NCI-H1930 (cell line): ENCODE results near the gene BPIFB3.

Source experiments
- DNase-seq, 2 experiments: peaks; one replicate each; lab custom pipeline; 2025; lab: John Stamatoyannopoulos, UW

BPIFB3 gene, protein sequence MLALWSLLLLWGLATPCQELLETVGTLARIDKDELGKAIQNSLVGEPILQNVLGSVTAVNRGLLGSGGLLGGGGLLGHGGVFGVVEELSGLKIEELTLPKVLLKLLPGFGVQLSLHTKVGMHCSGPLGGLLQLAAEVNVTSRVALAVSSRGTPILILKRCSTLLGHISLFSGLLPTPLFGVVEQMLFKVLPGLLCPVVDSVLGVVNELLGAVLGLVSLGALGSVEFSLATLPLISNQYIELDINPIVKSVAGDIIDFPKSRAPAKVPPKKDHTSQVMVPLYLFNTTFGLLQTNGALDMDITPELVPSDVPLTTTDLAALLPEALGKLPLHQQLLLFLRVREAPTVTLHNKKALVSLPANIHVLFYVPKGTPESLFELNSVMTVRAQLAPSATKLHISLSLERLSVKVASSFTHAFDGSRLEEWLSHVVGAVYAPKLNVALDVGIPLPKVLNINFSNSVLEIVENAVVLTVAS

DNA sequence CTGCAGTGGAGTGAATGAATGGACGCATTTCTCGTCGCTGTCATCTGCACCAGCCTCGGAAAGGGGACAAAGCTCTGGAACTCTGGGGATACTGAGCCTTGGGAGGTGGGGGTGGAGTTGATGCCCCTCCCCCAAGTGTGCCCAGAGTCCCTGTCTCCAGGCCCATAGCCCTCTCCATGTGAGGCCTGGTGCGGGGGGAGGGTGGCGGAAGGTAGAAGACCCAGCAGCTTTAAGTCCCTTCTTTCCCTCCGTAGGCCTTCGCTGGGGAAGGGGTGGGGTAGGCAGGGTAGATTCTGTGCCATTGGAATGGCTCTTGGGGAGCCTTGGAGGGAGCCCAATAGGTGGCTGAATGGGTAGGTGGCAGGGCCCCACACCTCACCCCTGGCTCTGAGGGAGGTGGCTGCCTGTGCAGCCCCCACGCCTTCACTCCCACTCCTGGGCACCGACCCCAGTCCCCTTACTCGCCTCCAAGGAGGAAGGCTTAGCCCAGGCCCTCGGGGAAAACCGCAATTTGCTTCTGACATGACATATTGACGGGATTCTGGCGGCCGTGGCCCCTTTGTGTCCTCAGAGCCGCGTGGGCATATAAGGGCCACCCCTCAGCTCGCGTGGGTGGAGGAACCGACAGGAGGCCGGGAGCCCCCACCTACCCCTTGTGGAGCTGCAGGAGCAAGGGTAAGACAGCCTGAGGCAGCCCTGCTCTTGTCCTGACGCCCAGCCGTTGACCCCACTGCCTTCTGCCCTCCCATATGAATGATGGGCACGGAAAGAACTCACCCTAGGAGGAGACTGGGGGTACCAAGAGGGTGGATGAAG is at the start of gene BPIFB3:
Gene BPIFB3 (plus strand): TSS at position 613 of the 816 bp plus-strand sequence. CDS start 1,533 bp downstream, outside the sequence.
- no peak for DNase-seq

- no peak for DNase-seq
These were observed 49.5 kb upstream of the BPIFB3 start, which contains the start of gene SUN5 for GRCh38 chr20:33004141-33004751. TSS of gene SUN5 (minus strand) at chr20:33004433. CDS start at chr20:33004340, 93 bp downstream.

GRCh38 chr20:33005132-33005566 is 48.6 kb upstream of the BPIFB3 start:
- no peak for DNase-seq

GRCh38 chr20:33005908-33006775 is 47.6 kb upstream of the BPIFB3 start:
- DNase-seq, result no peak

- DNase-seq, result no peak
These were observed 46.8 kb upstream of the BPIFB3 start for GRCh38 chr20:33006776-33007375.

GRCh38 chr20:33007376-33008335 is 46.0 kb upstream of the BPIFB3 start, which contains the start of gene BPIFB2:
TSS of gene BPIFB2 (plus strand) at chr20:33007704. CDS start at chr20:33008575, 871 bp downstream.
- DNase-seq, result no peak

GRCh38 chr20:33008336-33009213 is 45.1 kb upstream of the BPIFB3 start:
- no peak for DNase-seq

GRCh38 chr20:33009214-33010132 is 44.2 kb upstream of the BPIFB3 start:
- DNase-seq, result no peak

- DNase-seq, result no peak
These were observed 43.6 kb upstream of the BPIFB3 start for GRCh38 chr20:33010133-33010504.

- DNase-seq, result no peak
These were observed 42.8 kb upstream of the BPIFB3 start for GRCh38 chr20:33010674-33011449.

DNA sequence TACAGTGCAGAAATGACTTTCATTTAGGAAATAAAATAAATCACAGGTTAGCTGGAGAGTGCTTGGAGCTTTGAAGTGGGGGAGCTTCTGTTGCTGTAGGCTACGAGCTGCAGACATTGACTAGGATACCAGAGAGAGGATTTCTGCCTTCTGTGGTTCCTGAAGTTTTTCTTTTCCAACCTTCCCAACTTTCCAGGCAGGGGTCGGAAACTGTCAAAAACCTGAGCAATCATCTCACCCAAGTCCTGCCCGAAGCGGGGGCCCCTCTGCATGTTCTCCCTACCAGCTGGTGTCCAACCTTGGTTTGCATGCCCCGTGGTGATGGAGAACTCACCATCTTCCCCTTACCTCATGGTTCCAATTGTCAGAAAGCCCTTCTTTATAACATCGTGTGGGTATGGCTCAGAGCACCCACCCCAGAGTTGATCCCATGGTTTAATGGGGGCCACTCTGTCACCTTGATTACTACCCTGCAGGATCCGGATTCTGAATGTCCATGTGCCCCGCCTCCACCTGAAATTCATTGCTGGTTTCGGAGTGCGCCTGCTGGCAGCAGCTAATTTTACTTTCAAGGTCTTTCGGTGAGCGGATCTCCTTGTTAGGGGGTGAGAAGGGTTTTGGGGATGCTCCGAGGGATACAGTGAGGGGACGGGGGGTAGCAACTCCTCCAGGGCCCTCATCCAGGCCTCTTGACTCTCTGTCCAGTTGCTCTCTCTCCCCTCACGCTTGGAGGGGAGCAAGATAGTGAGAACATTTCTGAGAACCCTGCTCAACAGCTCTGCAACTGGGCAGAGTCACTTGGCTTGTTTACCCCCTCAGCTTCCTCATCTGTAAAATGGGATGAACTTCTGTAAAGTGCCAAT is 41.1 kb upstream of the BPIFB3 start:
- no peak for DNase-seq

- no peak for DNase-seq
These were observed 39.9 kb upstream of the BPIFB3 start for GRCh38 chr20:33013701-33014326.

DNA sequence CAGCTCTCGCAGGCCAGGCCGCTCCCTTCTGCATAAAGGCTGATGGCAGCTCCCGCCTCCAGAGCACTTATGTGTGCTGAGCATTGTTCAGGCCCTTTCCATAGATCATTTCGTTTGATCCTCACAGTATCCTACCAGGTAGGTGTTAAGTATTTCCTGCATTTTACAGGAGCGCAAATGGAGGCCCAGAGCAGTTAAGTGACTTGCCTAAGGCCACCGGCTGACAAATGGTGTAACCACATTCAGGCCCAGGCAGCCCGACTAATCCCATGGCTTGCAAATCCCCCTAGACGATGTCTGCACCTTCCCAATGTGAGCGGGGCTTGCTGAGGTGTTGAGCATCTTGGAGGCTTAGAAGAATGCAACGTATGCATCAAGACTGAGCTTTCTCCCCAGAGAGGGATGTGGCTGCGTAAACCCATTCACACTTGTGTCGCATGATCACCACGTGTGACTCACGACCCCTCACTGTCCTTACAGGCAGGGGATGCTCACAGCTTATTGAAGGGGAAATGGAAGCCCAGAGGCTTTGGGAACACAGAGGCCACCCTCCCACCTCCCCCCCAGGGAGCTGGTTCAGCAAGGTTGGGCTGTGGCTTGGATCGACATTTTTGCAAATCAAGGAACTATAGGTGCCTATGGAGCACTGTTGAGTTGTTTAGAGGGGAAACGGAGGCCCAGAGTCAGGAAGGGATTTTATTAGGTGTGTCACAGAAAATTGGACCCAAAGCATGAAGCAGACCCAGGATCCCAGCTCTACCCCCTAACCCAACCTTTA is 39.2 kb upstream of the BPIFB3 start:
- no peak for DNase-seq

GRCh38 chr20:33015114-33015484 is 38.6 kb upstream of the BPIFB3 start:
- DNase-seq, result no peak
